Measurements from ENCODE around the gene HOATZ.

The HOATZ gene

GRCh38 chr11:111549196-111549868 is 34.8 kb downstream of the HOATZ start:
- no peak overlapping the region for H3K4me3 ChIP-seq (ENCODE audit: low read length)
- TF ChIP-seq ZNF274 (IDR thresholded peaks at IDR 0.05; ENCODE audit: low read depth, low read length): no peak

- TF ChIP-seq ZNF274 (IDR thresholded peaks at IDR 0.05; ENCODE audit: low read depth, low read length): no peak
- H3K4me3 ChIP-seq (ENCODE audit: low read length): no peak overlapping the region
Observed at GRCh38 chr11:111549869-111550203, 35.3 kb downstream of the HOATZ start.

- TF ChIP-seq ZNF274 (IDR thresholded peaks at IDR 0.05; ENCODE audit: low read depth, low read length): no peak
- no peak overlapping the region for H3K4me3 ChIP-seq (ENCODE audit: low read length)
Observed at GRCh38 chr11:111550258-111550657, 35.7 kb downstream of the HOATZ start.

GRCh38 chr11:111554532-111554931 is 40.0 kb downstream of the HOATZ start:
- no peak overlapping the region for H3K4me3 ChIP-seq (ENCODE audit: low read length)
- no peak for TF ChIP-seq ZNF274 (IDR thresholded peaks at IDR 0.05; ENCODE audit: low read depth, low read length)

GRCh38 chr11:111555255-111555654 is 40.7 kb downstream of the HOATZ start:
- TF ChIP-seq ZNF274 (IDR thresholded peaks at IDR 0.05; ENCODE audit: low read depth, low read length): no peak

GRCh38 chr11:111557425-111558111 is 43.0 kb downstream of the HOATZ start:
- no peak overlapping the region for H3K4me3 ChIP-seq (ENCODE audit: low read length)
- no peak for TF ChIP-seq ZNF274 (IDR thresholded peaks at IDR 0.05; ENCODE audit: low read depth, low read length)

More at GRCh38 chr11:111555255-111555654, 40.7 kb downstream of the HOATZ start:
- no peak overlapping the region for H3K4me3 ChIP-seq (ENCODE audit: low read length)

- H3K4me3 ChIP-seq (ENCODE audit: low read length): no peak overlapping the region
- no peak for TF ChIP-seq ZNF274 (IDR thresholded peaks at IDR 0.05; ENCODE audit: low read depth, low read length)
Observed at GRCh38 chr11:111559800-111560464, 45.4 kb downstream of the HOATZ start.

GRCh38 chr11:111560800-111561199 is 46.2 kb downstream of the HOATZ start:
- no peak overlapping the region for H3K4me3 ChIP-seq (ENCODE audit: low read length)
- no peak for TF ChIP-seq ZNF274 (IDR thresholded peaks at IDR 0.05; ENCODE audit: low read depth, low read length)

- no peak for TF ChIP-seq ZNF274 (IDR thresholded peaks at IDR 0.05; ENCODE audit: low read depth, low read length)
- H3K4me3 ChIP-seq (ENCODE audit: low read length): no peak overlapping the region
Observed at GRCh38 chr11:111561306-111561705, 46.7 kb downstream of the HOATZ start.

- H3K4me3 ChIP-seq (ENCODE audit: low read length): no peak overlapping the region
- no peak for TF ChIP-seq ZNF274 (IDR thresholded peaks at IDR 0.05; ENCODE audit: low read depth, low read length)
Observed at GRCh38 chr11:111561791-111562325, 47.3 kb downstream of the HOATZ start.

GRCh38 chr11:111562692-111563389 is 48.3 kb downstream of the HOATZ start:
- H3K4me3 ChIP-seq (ENCODE audit: low read length): no peak overlapping the region
- no peak for TF ChIP-seq ZNF274 (IDR thresholded peaks at IDR 0.05; ENCODE audit: low read depth, low read length)

- no peak for TF ChIP-seq ZNF274 (IDR thresholded peaks at IDR 0.05; ENCODE audit: low read depth, low read length)
- no peak overlapping the region for H3K4me3 ChIP-seq (ENCODE audit: low read length)
Observed at GRCh38 chr11:111565114-111565720, 50.6 kb downstream of the HOATZ start.

- TF ChIP-seq ZNF274 (IDR thresholded peaks at IDR 0.05; ENCODE audit: low read depth, low read length): no peak
- H3K4me3 ChIP-seq (ENCODE audit: low read length): no peak overlapping the region
Observed at GRCh38 chr11:111566324-111566723, 51.7 kb downstream of the HOATZ start.

GRCh38 chr11:111569476-111569875 is 54.9 kb downstream of the HOATZ start:
- no peak for TF ChIP-seq ZNF274 (IDR thresholded peaks at IDR 0.05; ENCODE audit: low read depth, low read length)
- no peak overlapping the region for H3K4me3 ChIP-seq (ENCODE audit: low read length)

Data from GM08714 (cell line).